Dedifferentiated amniotic fluid mesenchymal stem cell (primary cell): Measurements from ENCODE around the gene ATP13A2.

Experiments used
- DNase-seq: peaks from one replicate; pipeline ENCODE4 v3.0.0-alpha.2; 2016; ENCODE audit errors: extremely low spot score

Gene ATP13A2

GRCh38 chr1:17032741-17033140 lies 21.0 kb upstream of the ATP13A2 start:
- no peak for DNase-seq

GRCh38 chr1:17031436-17031835 lies 19.7 kb upstream of the ATP13A2 start:
- DNase-seq = no peak

- no peak for DNase-seq
These were observed 18.5 kb upstream of the ATP13A2 start for GRCh38 chr1:17030206-17030605.

GRCh38 chr1:17028662-17029188 lies 17.0 kb upstream of the ATP13A2 start:
- DNase-seq = no peak

GRCh38 chr1:17027900-17028299 lies 16.2 kb upstream of the ATP13A2 start:
- no peak for DNase-seq

GRCh38 chr1:17027403-17027802 lies 15.7 kb upstream of the ATP13A2 start:
- no peak for DNase-seq

GRCh38 chr1:17024721-17025120 lies 13.0 kb upstream of the ATP13A2 start:
- no peak for DNase-seq

GRCh38 chr1:17023573-17023972 lies 11.8 kb upstream of the ATP13A2 start:
- no peak for DNase-seq

GRCh38 chr1:17023102-17023501 lies 11.4 kb upstream of the ATP13A2 start:
- DNase-seq = no peak

- DNase-seq = no peak
These were observed 10.2 kb upstream of the ATP13A2 start for GRCh38 chr1:17021896-17022295.

- no peak for DNase-seq
These were observed 8.8 kb upstream of the ATP13A2 start for GRCh38 chr1:17020502-17020901.

GRCh38 chr1:17018849-17019248 lies 7.1 kb upstream of the ATP13A2 start:
- DNase-seq = no peak

GRCh38 chr1:17017435-17017834 lies 5.7 kb upstream of the ATP13A2 start:
- DNase-seq = no peak

GRCh38 chr1:17016317-17016661 lies 4.6 kb upstream of the ATP13A2 start:
- no peak for DNase-seq

- no peak for DNase-seq
These were observed 3.2 kb upstream of the ATP13A2 start for GRCh38 chr1:17014671-17015567.

- no peak for DNase-seq
These were observed 2.0 kb upstream of the ATP13A2 start for GRCh38 chr1:17013491-17014320.

- no peak for DNase-seq
These were observed 1.2 kb upstream of the ATP13A2 start for GRCh38 chr1:17012775-17013490.

- no peak for DNase-seq
These were observed 663 bp downstream of the ATP13A2 start for GRCh38 chr1:17011092-17011438.

GRCh38 chr1:17009706-17010105 lies 2.0 kb downstream of the ATP13A2 start:
- no peak for DNase-seq

GRCh38 chr1:17008208-17008855 lies 3.4 kb downstream of the ATP13A2 start:
- no peak for DNase-seq

- DNase-seq = no peak
These were observed 4.6 kb downstream of the ATP13A2 start for GRCh38 chr1:17007121-17007520.

GRCh38 chr1:17005365-17005740 lies 6.4 kb downstream of the ATP13A2 start:
- DNase-seq = no peak
